ENCODE data around the gene TRPV6.

TRPV6 gene

DNA sequence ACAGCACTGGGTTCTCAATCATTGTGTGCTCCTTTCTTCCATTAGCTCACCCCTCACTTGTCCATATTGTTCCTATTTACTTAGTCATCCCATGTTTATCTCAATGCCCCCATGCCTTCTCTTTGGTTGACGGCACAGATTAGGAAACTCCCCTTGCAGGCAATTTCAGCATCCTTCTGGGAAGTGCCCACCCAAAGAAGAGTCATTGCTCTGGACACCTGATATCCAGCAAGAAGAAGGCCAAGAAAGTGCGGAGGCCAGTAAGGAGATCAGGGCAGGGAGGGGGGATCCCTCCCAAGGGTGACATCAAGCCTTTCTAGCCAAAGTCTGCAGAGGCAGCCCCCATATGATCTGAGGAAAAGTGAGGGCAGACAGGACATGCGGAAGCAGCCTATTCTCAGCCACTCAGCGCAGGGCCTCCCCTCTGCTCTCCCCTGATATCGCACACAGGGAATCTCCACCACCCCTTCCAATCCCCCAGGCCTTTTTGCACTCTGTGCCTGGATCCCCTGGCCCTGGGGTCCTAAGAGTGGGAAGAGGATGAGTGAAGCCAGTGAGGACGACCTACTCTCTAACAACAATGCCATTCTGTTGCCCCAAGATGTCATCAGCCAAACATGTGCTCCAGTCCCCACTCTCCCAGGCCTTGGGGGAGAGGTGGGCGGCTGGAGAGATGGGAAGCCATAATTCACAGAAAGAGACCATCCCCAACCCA, 1.8 kb downstream of the TRPV6 start:
- DNase-seq: peak in 1 of 2 experiments; percentile 22
- no peak for TF ChIP-seq POLR2A (IDR thresholded peaks at IDR 0.05; ENCODE audit: low read length)
- TF ChIP-seq GATA1 (IDR thresholded peaks at IDR 0.05; ENCODE audit: low read depth, low read length): no peak

DNA sequence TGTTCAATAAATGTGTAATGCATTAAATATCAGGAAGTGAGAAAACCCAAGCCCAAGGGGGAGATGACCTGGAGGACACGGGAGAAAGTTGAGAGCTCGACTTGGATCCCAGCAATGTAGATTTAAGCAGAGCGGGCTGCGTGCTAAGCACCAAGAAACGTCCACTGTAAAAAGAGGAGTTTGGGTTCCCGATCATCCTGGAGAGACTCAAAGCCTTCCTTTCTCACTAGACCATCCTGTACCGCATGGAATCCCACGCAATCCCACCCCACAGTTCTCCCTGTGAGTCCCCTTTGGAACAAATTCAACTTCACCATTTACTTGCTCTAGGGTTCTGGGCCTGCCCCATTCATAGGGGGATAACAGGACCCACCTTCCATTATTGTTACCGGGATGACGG, 2.4 kb downstream of the TRPV6 start:
- no peak for TF ChIP-seq GATA1 (IDR thresholded peaks at IDR 0.05; ENCODE audit: low read depth, low read length)
- no peak for TF ChIP-seq POLR2A (IDR thresholded peaks at IDR 0.05; ENCODE audit: low read length)
- DNase-seq: no peak

DNA sequence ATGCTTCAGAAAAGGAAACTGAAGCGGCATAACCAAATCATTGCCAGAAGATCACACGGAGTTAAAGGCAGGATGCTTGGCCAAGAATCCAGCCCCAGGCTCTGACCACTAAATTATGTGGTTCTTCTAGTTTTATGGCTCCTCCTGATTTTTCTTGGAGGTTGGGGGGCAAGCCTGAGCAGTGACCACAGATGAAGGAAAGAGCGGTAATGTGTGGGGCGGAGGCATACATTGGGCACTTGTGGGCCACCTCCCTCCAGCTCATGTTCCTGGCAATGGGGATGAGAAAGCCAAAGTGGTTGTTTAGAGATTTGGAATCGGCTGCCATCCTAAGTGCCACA, 3.2 kb downstream of the TRPV6 start:
- TF ChIP-seq POLR2A (IDR thresholded peaks at IDR 0.05; ENCODE audit: low read length) (no peak), GATA1 (IDR thresholded peaks at IDR 0.05; ENCODE audit: low read depth, low read length) (no peak)
- no peak for DNase-seq

DNA sequence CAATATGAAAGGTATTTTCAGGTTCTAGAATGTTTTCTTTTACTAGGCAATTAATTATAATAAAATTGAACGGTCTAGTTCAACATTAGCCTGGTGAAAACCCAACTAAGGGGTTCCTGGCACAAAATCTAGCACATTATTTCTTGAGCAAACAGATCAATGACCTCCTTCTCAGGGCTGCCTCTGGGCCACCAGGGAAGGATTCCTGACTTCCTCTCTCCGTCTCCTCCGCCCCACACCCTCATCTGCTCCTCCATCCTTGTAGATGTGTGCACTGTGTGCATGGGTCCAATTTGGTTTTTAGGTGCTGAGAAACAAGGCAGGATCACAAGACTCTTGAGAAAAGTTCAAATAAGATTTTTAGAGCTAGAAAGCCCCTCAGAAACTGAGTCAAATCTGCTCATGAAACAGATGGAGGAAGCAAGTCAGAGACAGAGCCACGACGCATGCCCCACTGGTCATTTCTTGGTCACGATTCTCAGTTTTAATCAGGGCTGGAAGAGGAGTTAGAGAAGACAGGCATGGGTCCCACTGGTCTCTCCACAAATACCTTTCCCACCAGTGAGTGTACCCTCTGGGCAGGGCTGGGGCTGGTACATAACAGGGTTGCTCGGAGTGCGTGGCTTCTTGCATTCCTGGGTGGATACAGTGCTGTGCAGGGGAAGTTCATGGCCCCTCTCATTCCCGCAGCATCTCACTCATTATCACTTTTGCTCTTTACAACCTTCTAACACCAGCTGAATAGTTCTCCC, 3.8 kb downstream of the TRPV6 start:
- no peak for TF ChIP-seq POLR2A (IDR thresholded peaks at IDR 0.05; ENCODE audit: low read length)
- TF ChIP-seq GATA1 (IDR thresholded peaks at IDR 0.05; ENCODE audit: low read depth, low read length): no peak
- no peak for DNase-seq

DNA sequence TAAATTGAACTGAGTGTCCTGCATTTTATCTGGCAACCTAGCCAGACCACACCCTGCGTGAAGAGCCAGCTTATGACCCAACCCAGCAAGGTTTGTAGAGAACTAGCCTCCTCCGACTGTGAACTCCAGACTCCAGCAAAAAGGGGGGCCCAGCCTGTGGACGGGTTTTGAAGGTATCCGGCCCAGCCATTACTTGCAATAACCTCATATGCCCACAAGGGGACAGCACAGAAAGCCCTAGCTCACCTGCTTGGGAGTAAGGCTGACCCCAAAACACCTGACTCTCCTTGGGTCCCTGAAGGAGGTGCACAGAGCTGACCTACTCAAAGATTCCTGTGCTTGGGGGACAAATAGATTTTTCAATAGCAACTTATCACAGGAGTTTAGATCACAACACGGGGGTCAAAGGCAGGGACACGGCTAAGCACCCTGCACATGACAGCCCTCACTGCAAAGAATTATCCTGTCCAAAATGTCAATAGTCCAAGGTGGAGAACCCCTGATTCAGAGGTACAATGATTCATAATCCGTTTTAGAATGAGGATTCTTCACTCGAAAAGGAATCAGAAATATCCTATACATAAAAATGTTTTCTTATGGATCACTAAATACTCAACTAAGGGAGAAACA, 4.6 kb downstream of the TRPV6 start:
- DNase-seq: peak; percentile 58 to 73
- TF ChIP-seq GATA1 (IDR thresholded peaks at IDR 0.05; ENCODE audit: low read depth, low read length) (no peak), POLR2A (IDR thresholded peaks at IDR 0.05; ENCODE audit: low read length) (no peak)

DNA sequence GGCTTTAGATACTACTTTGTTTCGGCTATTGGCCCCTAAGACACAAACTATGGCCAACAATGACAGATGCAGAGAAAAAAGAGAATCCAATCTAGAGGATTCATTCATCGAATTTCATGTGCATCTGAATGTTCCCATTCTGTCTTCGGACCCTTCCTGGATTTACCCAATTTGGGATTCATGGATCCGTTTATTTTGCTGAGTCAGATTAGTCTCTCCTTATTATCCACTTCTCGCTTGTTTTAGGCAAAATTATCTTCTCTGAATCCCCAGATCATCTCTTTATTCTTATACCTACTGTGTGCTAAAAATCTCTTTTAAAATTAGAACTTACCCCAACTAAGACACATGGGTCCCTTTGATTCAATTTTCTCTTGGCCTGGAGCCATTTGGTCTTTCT, 6.5 kb downstream of the TRPV6 start:
- no peak for DNase-seq
- TF ChIP-seq GATA1 (IDR thresholded peaks at IDR 0.05; ENCODE audit: low read depth, low read length) (no peak), POLR2A (IDR thresholded peaks at IDR 0.05; ENCODE audit: low read length) (no peak)

DNA sequence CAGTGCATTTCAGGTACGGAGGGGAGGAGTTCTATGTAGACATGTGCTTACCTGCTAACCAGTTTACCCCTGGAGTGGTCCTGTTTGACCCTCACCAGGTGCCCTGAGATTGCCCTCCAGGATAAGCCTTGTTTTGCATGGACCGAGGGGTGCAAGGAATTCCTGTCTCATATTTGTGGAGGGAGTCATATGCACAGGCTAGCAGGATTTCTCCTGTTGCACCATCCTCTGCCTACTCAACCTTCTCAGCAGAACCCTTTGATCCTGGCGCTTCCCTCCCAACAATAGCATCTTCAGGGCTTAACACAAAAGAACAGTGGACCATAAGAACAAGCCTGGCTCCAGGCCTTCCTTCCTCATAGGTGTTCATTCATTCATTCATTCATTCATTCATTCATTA, 7.2 kb downstream of the TRPV6 start:
- no peak for DNase-seq
- no peak for TF ChIP-seq POLR2A (IDR thresholded peaks at IDR 0.05; ENCODE audit: low read length)

DNA sequence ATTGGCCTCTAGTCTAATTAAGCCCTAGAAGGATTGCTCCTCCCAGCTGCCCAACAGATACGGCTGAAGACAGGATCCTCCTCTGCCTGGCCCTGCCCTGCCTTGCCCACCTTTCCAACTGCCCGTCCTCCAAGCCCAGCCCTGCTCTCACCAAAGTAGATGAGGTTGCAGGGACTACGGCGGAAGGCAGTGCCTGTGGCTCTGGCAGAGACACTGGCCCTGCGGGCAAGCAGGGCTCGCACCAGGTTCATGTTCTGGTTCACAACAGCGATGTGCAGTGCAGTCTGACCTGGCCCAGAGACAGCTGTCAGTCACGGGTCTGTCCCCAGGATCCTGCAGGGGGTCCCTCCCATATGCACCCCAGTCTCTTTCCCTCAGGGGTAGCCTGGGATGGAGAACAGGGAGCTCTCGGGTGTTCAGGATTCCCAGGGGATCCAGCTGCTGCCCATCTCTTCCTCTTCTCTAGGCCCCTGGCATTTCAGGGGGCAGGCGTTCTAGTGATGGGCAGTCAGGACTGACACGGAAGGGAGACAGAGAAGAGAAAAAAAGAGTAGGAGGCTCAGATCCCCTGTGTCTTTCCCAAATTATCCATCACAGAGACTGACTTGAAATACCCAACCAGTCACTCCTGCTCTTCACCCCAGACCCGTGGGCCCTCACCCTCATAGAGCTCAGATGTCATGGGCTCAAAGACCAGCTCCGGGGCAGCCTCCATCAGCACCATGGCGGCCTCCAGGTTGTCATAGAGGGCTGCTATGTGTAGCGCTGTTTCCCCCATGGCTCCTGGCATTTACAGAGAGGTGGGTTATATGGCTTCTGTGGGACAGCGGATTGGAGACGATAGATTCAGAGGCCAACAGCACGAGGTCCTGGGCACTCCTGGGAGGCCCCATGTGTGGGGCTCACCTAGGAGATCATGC, 8.3 kb downstream of the TRPV6 start:
- TF ChIP-seq POLR2A (IDR thresholded peaks at IDR 0.05; ENCODE audit: low read length): no peak
- no peak for TF ChIP-seq GATA1 (IDR thresholded peaks at IDR 0.05; ENCODE audit: low read depth, low read length)
- no peak for DNase-seq

DNA sequence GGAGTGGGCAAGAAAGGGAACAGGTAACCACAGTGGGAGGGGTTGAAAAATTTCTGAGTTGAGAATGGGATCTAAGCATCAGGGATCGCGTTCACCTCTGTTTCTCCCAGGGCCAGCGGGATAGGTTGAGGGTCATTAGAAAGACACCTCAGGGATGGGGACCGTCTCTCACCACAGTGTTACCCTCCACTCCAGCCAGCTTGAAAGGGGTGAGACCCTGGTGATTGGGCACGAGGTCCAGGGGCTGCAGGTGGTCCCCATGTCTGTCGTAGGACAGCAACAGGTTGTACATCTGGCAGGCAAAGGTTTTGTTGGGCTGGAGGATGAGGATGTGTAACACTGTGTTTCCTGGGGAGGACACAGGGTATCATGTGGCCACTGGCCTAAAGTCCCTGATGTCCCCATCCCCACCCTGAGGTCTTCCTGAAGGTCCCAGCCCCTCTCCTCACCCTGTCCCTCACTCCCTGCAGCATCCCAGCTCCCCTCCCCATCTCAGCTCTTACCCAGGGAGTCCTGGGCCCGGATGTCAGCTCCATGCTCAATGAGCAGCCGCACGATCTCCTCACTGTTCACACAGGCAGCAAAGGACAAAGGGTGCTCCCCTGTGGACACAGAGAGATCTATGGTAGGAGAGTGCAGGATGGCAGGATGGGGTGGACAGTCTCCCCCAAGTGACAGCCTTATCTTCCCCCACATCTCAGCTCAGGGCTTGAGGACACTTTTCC, 9.1 kb downstream of the TRPV6 start:
- TF ChIP-seq GATA1 (IDR thresholded peaks at IDR 0.05; ENCODE audit: low read depth, low read length): no peak
- no peak for TF ChIP-seq POLR2A (IDR thresholded peaks at IDR 0.05; ENCODE audit: low read length)
- DNase-seq: no peak

DNA sequence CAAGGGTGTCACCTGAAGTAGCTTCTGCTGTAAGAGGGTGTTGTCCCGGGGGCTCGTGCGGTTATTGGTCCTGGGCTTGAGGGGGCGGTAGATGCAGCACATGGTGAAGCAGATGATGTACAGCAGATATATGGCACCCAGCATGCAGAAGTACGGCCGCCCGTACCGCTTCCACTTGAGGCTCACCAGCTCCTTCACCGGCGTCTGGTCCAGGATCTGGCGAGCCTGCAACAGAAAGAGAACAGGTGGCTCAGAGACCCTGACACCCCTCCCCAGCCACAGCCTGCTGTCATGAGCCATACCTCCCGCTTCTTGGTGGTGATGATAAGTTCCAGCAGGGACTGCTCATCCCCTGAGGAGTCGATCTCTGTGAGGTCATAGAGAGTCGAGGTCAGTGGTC, 10.1 kb downstream of the TRPV6 start:
- no peak for DNase-seq
- no peak for TF ChIP-seq POLR2A (IDR thresholded peaks at IDR 0.05; ENCODE audit: low read length)
- TF ChIP-seq GATA1 (IDR thresholded peaks at IDR 0.05; ENCODE audit: low read depth, low read length): no peak

DNA sequence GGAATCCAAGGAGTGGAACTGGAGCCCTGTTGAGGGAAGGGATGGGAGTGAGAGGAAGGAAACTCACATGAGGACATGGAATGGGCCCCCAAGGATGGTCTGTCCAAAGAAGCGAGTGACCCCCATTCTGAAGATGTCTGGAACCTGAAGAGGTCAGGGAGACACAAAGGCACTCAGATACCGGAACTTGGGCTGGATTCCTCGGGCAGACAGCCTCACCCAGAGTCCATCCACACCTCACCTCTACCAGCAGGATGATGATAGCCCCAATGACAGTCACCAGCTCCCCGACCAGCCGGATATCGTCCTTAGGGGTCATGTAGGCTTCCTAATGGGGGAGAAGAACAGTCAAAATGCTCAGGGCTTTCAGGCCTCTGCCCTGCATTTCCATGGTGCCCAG, 10.7 kb downstream of the TRPV6 start:
- no peak for TF ChIP-seq POLR2A (IDR thresholded peaks at IDR 0.05; ENCODE audit: low read length)
- TF ChIP-seq GATA1 (IDR thresholded peaks at IDR 0.05; ENCODE audit: low read depth, low read length): no peak

DNA sequence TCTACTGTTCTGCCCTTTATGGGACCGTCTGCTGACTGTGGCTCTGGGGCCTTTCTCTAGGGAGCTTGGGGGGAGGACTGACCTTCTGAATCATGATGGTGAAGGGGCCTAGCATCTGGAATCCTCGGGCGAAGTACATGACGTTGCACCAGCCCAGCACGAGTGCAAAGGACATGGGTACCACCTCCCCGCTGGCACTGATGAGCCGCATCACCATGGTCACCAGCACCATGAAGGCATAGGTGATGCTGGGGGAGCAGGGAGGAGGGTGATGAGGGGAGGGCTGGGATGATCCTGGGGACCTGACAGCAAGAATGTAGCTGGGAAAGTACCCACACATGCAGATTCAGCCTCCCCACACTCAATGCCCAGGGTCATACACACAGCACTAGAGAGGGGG, 11.1 kb downstream of the TRPV6 start:
- TF ChIP-seq GATA1 (IDR thresholded peaks at IDR 0.05; ENCODE audit: low read depth, low read length) (no peak), POLR2A (IDR thresholded peaks at IDR 0.05; ENCODE audit: low read length) (no peak)
- DNase-seq: no peak

More for the DNA sequence above, 10.7 kb downstream of the TRPV6 start:
- no peak for DNase-seq

DNA sequence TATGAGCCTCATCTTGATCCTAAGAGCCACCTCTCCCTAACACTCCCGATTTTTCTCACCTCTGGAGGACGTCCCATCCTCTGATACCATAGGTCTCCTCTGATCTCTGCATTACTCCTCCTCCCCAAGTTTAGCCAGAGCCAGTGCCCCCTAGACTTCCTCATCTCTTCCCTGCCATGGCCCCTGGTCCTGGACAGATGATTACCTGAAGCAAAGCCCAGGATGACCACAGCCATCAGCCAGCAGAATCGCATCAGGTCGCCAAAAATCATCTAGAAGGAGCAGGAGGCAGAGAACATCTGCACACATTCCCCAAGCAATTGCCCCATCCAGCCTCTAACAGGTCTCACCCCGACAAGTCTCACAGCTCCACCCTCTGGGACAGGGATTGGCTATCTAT, 11.7 kb downstream of the TRPV6 start:
- DNase-seq: no peak
- TF ChIP-seq GATA1 (IDR thresholded peaks at IDR 0.05; ENCODE audit: low read depth, low read length): no peak
- TF ChIP-seq POLR2A (IDR thresholded peaks at IDR 0.05; ENCODE audit: low read length): no peak
